ENCODE measurements around the gene NAP1L4. TPM values are rescaled to one million over a fixed set of nuclear protein-coding genes. Genes with fewer than 3 reads are reported as not detected.

The NAP1L4 gene
- total RNA-seq, 1 donor from 2014 or later, result 224 TPM

DNA sequence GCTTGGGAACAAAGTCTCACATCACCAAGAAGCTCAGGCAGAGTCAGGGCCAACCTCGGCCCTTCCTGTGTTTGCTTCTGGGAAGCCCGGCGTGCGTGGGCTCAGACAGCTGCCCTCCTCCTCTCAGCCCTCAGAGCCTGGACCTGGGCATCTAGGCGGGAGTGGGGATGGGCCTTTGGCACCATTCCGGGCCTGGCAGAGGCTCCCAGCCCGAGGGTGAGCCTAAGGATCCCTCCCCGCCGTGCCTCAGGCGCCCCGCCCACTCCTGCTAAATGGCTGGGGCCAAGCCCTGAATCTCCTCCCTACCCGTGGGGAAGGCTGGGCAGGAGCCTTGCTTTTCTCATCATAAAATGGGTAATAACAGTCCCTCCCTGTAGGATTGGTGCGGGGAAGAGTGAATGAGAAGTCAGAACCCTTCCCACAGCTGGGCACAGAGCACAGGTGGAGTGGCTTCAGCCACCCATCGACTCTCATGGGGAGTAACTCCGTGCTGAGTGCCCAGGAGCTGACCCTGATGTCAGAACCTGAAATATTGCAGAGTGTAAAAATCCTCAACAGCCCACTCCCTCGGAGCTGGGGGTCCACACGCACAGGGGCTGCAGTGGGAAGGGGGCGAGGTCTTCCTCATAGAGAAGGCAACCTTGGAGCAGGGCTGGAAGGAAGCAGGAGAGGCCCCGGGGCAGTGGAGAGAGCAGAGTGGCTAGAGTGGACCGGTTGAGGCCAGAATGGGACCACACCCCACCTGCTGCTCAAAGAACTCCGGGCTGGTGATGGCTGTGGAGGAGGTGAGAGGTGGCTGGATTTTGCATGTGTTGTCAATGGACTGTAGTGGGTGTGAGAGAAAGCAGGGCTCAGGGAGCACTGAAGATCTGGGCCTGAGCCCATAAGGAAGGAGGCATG is 87.7 kb downstream of the NAP1L4 start:
- H3K4me1 Mint-ChIP-seq, result peaks cover 19% of the 10 kb centered on the region
- H3K27me3 Mint-ChIP-seq (ENCODE audit: low read depth), result no peaks in the 10 kb centered on the region
- TF ChIP-seq, protein P1, sequence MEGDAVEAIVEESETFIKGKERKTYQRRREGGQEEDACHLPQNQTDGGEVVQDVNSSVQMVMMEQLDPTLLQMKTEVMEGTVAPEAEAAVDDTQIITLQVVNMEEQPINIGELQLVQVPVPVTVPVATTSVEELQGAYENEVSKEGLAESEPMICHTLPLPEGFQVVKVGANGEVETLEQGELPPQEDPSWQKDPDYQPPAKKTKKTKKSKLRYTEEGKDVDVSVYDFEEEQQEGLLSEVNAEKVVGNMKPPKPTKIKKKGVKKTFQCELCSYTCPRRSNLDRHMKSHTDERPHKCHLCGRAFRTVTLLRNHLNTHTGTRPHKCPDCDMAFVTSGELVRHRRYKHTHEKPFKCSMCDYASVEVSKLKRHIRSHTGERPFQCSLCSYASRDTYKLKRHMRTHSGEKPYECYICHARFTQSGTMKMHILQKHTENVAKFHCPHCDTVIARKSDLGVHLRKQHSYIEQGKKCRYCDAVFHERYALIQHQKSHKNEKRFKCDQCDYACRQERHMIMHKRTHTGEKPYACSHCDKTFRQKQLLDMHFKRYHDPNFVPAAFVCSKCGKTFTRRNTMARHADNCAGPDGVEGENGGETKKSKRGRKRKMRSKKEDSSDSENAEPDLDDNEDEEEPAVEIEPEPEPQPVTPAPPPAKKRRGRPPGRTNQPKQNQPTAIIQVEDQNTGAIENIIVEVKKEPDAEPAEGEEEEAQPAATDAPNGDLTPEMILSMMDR (conservative IDR thresholded peaks at IDR 0.05), result no peak
- no peak for DNase-seq (ENCODE audit: low read depth, low spot score)
- no peaks in the 10 kb centered on the region for H3K36me3 Mint-ChIP-seq (ENCODE audit: low read depth)
- H3K27ac Mint-ChIP-seq (ENCODE audit: unreplicated experiment), result no peak overlapping the region
- peaks cover 6% of the 10 kb centered on the region for H3K9me3 Mint-ChIP-seq
- peak overlapping the region; percentile 71 for H3K4me3 Mint-ChIP-seq

DNA sequence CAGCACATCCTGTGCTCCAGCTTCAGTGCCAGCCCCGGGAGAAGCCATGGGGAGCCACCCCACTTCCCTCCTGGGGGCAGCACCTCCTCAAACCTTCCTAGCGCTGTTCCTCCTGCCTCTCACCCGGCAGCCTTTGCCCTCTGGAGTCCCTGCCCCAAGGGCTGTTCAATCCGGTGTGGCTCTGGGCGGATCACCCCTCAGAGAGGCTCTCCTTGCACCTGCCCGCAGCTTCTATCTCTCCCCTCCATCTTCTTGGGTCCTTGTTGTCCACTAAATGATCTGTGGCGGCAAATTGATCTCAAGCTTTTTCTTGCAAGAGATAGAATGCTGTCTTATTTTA is 88.5 kb downstream of the NAP1L4 start:
- H3K36me3 Mint-ChIP-seq (ENCODE audit: low read depth), result no peaks in the 10 kb centered on the region
- TF ChIP-seq, protein P1 (conservative IDR thresholded peaks at IDR 0.05), result no peak
- H3K27ac Mint-ChIP-seq (ENCODE audit: unreplicated experiment), result no peak overlapping the region
- H3K9me3 Mint-ChIP-seq, result peaks cover 6% of the 10 kb centered on the region
- peaks cover 26% of the 10 kb centered on the region for H3K4me1 Mint-ChIP-seq
- H3K27me3 Mint-ChIP-seq (ENCODE audit: low read depth), result no peaks in the 10 kb centered on the region
- no peak for DNase-seq (ENCODE audit: low read depth, low spot score)
- peak overlapping the region; percentile 71 for H3K4me3 Mint-ChIP-seq

DNA sequence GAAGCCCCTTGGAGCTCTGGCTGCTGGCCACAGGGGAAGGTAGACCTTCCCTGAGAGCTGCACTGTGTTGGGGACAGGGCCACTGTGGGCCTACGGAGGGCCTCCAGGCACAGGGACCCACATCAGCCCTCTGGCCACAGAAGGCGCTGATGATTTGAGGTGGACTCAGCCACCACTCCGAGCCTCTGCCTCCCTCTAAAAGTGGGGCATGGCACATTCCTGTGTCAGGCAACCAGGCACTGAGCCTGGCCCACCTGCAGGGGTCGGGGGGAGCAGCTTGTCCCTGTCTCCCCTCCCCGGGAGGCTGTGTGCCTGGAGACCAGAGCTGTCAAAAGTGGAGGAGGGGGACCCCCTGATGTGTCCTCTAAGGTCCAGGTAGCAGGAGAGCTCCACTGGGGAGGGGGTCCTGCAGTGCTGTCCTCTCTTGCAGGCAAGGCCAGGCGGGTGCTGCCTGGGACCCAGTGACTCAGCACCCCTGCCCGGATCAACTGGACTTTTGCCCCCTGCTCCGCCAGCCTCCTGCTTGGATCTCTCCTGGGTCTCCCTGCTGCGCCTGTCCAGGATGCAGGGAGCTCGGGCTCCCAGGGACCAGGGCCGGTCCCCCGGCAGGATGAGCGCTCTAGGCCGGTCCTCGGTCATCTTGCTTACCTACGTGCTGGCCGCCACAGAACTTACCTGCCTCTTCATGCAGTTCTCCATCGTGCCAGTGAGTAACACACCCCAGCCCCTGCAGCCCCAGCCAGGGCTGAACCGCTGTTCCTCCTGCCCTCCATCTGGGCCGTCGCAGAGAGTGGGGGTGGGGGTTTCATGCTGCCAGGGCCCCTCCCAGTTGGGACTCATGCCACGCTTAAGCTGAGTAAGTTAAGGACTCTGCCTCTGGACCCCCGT is 89.1 kb downstream of the NAP1L4 start:
- Mint-ChIP-seq H3K9me3 (peaks cover 6% of the 10 kb centered on the region), H3K36me3 (ENCODE audit: low read depth) (no peaks in the 10 kb centered on the region), H3K27me3 (ENCODE audit: low read depth) (no peaks in the 10 kb centered on the region), H3K27ac (ENCODE audit: unreplicated experiment) (no peak overlapping the region), H3K4me1 (peaks cover 33% of the 10 kb centered on the region), H3K4me3 (peak overlapping the region; percentile 71)
- no peak for DNase-seq (ENCODE audit: low read depth, low spot score)
- TF ChIP-seq, protein P1 (conservative IDR thresholded peaks at IDR 0.05), result no peak

DNA sequence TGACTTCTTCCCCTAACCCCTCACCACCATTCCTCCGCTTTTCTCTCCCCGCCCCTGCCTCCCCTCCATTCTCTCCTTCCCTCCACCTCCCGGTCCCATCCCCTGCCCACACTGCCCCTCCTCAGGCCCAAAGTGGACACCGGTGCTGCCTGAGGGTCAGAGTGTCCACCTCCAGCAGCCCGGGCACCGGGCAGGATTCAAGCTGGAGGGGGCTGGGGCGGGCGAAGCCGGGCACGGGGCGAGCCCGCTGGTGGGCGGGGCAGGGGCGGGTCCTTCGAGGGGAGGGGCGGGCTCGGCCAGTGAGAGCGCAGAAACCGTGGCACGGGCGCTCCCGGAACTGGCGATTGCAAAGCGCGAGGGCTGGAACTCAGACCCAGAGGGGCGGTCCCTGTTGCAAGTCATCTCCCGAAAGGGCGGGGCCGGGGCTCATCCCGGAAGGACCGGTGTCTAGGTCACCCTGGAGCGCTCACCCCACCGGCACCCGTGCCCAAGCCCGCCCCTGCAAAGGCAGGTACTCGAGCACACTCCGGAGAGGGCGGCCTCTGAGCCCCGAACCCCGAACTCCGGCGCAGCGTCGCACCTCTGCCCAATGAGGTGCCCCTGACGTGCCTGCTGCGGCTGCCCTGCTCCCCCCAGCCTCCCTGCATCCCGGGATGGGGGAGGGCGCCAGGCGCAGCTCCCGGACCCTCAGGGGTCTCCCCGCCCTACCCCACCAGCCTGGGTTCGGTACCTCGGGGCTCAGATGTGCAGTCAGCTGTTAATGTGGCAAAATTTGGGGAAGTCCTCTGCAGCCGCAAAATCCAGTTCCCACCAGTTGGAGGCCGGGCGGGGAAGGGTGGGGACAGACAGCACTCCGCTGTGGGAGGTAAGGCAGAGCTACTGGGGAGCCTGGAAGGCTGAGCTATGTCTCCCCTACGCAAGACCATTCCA is 90.0 kb downstream of the NAP1L4 start:
- peak overlapping the region; percentile 77 for H3K4me3 Mint-ChIP-seq
- H3K4me1 Mint-ChIP-seq, result peaks cover 37% of the 10 kb centered on the region
- TF ChIP-seq, protein P1 (conservative IDR thresholded peaks at IDR 0.05), result no peak
- peak overlapping the region; percentile 27 for H3K27ac Mint-ChIP-seq (ENCODE audit: unreplicated experiment)
- peaks cover 6% of the 10 kb centered on the region for H3K9me3 Mint-ChIP-seq
- DNase-seq (ENCODE audit: low read depth, low spot score), result peak; percentile 76
- no peaks in the 10 kb centered on the region for H3K36me3 Mint-ChIP-seq (ENCODE audit: low read depth)
- H3K27me3 Mint-ChIP-seq (ENCODE audit: low read depth), result no peaks in the 10 kb centered on the region

Data from neural crest cell (in vitro differentiated cells).